CD14-positive monocyte (primary cell): ENCODE measurements around the gene PLA2G15. TPM values are rescaled to one million over a fixed set of nuclear protein-coding genes. Genes with fewer than 3 reads are reported as not detected.

Experiments used
- DNase-seq, 3 donors: peaks; one replicate each; pipeline ENCODE4 v3.0.0-alpha.2; 2011 to 2022
- H2AFZ ChIP-seq: 2 replicates; pipeline ENCODE4 v1.6.0; 2012; ENCODE audit warnings: mild to moderate bottlenecking, low read depth, low read length, inconsistent platforms; ENCODE audit not compliant: insufficient read depth, poor library complexity, severe bottlenecking
- H3K27ac ChIP-seq, 2 donors: 1 replicate in 1 of 2; 2 replicates in 1 of 2; pipeline ENCODE4 v1.5.1; 2012 to 2013; ENCODE audit warnings: low read length in 2 of 2, control low read depth in 1 of 2, inconsistent platforms in 1 of 2, low read depth in 1 of 2, mild to moderate bottlenecking in 1 of 2
- H3K27me3 ChIP-seq, 2 donors: one replicate each; pipeline versions ENCODE4 v1.6.0 to v1.6.1; 2011 to 2013; ENCODE audit warnings: low read length in 2 of 2; ENCODE audit not compliant: control insufficient read depth in 2 of 2, insufficient read depth in 2 of 2
- H3K36me3 ChIP-seq, 2 donors: replicated peaks in 1 of 2; 1 replicate in 1 of 2; 2 replicates in 1 of 2; pipeline versions ENCODE4 v1.5.1 to v1.6.1; 2012 to 2013; ENCODE audit warnings: low read length in 2 of 2, control low read depth in 1 of 2, inconsistent platforms in 1 of 2, mild to moderate bottlenecking in 1 of 2; ENCODE audit not compliant: insufficient read depth in 2 of 2, control insufficient read depth in 1 of 2
- H3K4me1 ChIP-seq, 2 donors: 1 replicate in 1 of 2; 2 replicates in 1 of 2; pipeline versions ENCODE4 v1.5.1 to v1.6.1; 2012 to 2013; ENCODE audit warnings: low read length in 2 of 2, control low read depth in 1 of 2, inconsistent platforms in 1 of 2, mild to moderate bottlenecking in 1 of 2, moderate library complexity in 1 of 2; ENCODE audit not compliant: insufficient read depth in 2 of 2, control insufficient read depth in 1 of 2
- H3K4me2 ChIP-seq: replicated peaks from 2 replicates; pipeline ENCODE3; 2012; ENCODE audit warnings: low read length, moderate library complexity, mild to moderate bottlenecking; ENCODE audit not compliant: poor library complexity, severe bottlenecking; ENCODE audit errors: extremely low read depth
- H3K4me3 ChIP-seq, 3 experiments: fragments of 200-600 bp in 1 of 3; sonication (generic) in 1 of 3; replicated peaks in 1 of 3; 1 replicate in 2 of 3; 2 replicates in 1 of 3; pipeline ENCODE4 v1.5.1; 2011 to 2013; ENCODE audit warnings: low read length in 3 of 3, mild to moderate bottlenecking in 3 of 3, control low read depth in 2 of 3, low read depth in 2 of 3, inconsistent platforms in 1 of 3, moderate library complexity in 1 of 3
- H3K79me2 ChIP-seq: 2 replicates; pipeline ENCODE4 v1.6.0; 2012; ENCODE audit warnings: mild to moderate bottlenecking, control low read depth, inconsistent platforms, low read length, moderate library complexity; ENCODE audit not compliant: insufficient read depth
- H3K9ac ChIP-seq: 2 replicates; pipeline ENCODE4 v1.6.0; 2017; ENCODE audit warnings: low read length, mild to moderate bottlenecking; ENCODE audit not compliant: insufficient read depth, poor library complexity, severe bottlenecking
- H3K9me3 ChIP-seq, 2 donors: replicated peaks in 1 of 2; 1 replicate in 1 of 2; 2 replicates in 1 of 2; pipeline versions ENCODE4 v1.5.1 to v1.6.1; 2012 to 2013; ENCODE audit warnings: low read length in 2 of 2, control low read depth in 1 of 2; ENCODE audit not compliant: control insufficient read depth in 1 of 2, insufficient read depth in 1 of 2
- H4K20me1 ChIP-seq: 2 replicates; pipeline ENCODE4 v1.6.0; 2012; ENCODE audit warnings: mild to moderate bottlenecking, low read length, control low read depth, moderate library complexity; ENCODE audit not compliant: insufficient read depth
- H3K27ac Mint-ChIP-seq, 7 donors: one replicate each; pipeline ENCODE4 v1.8.0; 2020; ENCODE audit warnings: mild to moderate bottlenecking in 7 of 7, mixed read lengths in 7 of 7, moderate library complexity in 6 of 7, inconsistent platforms in 2 of 7
- H3K27me3 Mint-ChIP-seq, 3 donors: one replicate each; pipeline ENCODE4 v1.8.0; 2021 to 2022; ENCODE audit warnings: low read depth in 3 of 3, mild to moderate bottlenecking in 3 of 3, mixed read lengths in 3 of 3, moderate library complexity in 3 of 3, inconsistent platforms in 1 of 3
- H3K36me3 Mint-ChIP-seq, 2 donors: one replicate each; pipeline ENCODE4 v1.8.0; 2020; ENCODE audit warnings: mixed read lengths in 2 of 2, inconsistent platforms in 1 of 2, mild to moderate bottlenecking in 1 of 2
- H3K4me1 Mint-ChIP-seq: one replicate; pipeline ENCODE4 v1.8.0; 2020; ENCODE audit warnings: mild to moderate bottlenecking, mixed read lengths
- H3K4me3 Mint-ChIP-seq, 2 donors: one replicate each; pipeline ENCODE4 v1.8.0; 2020; ENCODE audit warnings: mild to moderate bottlenecking in 2 of 2, mixed read lengths in 2 of 2, moderate library complexity in 1 of 2
- H3K9me3 Mint-ChIP-seq, 7 donors: one replicate each; pipeline ENCODE4 v1.8.0; 2020 to 2022; ENCODE audit warnings: mixed read lengths in 7 of 7, mild to moderate bottlenecking in 6 of 7, moderate library complexity in 6 of 7, inconsistent platforms in 2 of 7
- CTCF ChIP-seq: fragments of 200-600 bp; IDR thresholded peaks from one replicate; pipeline ENCODE4 v1.8.0; 2022; ENCODE audit warnings: antibody characterized with exemption, mild to moderate bottlenecking
- WGBS: methylation state at CpG from one replicate; pipeline ENCODE4 v1.1.5; 2013; ENCODE audit warnings: missing lambda C conversion rate; ENCODE audit not compliant: insufficient coverage; 5-methylcytosine and 5-hydroxymethylcytosine counted together
- intact Hi-C, 2 donors: fragments of 100-400 bp; cut with micrococcal nuclease; formaldehyde crosslinking; loops; one replicate each; pipeline versions ENCODE4 v1.15.0 to v1.15.1; 2023
- polyA plus RNA-seq, 3 donors: library from polyadenylated mRNA; depleted of rRNA in 1 of 3; unstranded in 2 of 3; stranded (reverse) in 1 of 3; fragments of 300-500 nt in 2 of 3; fragments of >200 nt in 1 of 3; fragmentation: Illumina TruSeq in 2 of 3; gene quantifications; 1 replicate in 2 of 3; 2 replicates in 1 of 3; pipeline ENCODE4 v1.2.3, GENCODE V29; 2012 to 2021

The PLA2G15 gene
- polyA plus RNA-seq, 3 donors = 27.8 to 34.8 (median 29.5) TPM

GRCh38 chr16:68233085-68233834 is 11.9 kb upstream of the PLA2G15 start:
- Mint-ChIP-seq H3K27ac (peak overlapping the region in 3 of 7 donors; percentile 2 to 21 (median 3)), H3K4me1 (peaks cover 25% of the 10 kb centered on the region), H3K36me3 (peaks cover 22 to 28% of the 10 kb centered on the region in 2 donors), H3K4me3 (no peak overlapping the region), H3K9me3 (peaks cover 0 to 16% (median 4%) of the 10 kb centered on the region in 7 donors), H3K27me3 (peaks cover 26 to 37% (median 28%) of the 10 kb centered on the region in 3 donors)
- WGBS = 100% methylated on average over 3 of the region's 5 CpGs
- Histone ChIP-seq H3K27me3 (peaks cover 9 to 33% of the 10 kb centered on the region in 2 donors), H3K9ac (no peak overlapping the region), H3K36me3 (peaks cover 21 to 31% of the 10 kb centered on the region in 2 donors), H3K4me3 (no peak overlapping the region), H3K27ac (no peak overlapping the region), H3K4me2 (no peak overlapping the region), H2AFZ (no peak overlapping the region), H4K20me1 (peaks cover 20% of the 10 kb centered on the region), H3K79me2 (no peaks in the 10 kb centered on the region), H3K9me3 (no peaks in the 10 kb centered on the region), H3K4me1 (peaks cover 17 to 39% of the 10 kb centered on the region in 2 donors)
- intact Hi-C loops = loop anchor here in 1 of 2 donors (10.0 kb wide), 1 partner anchor 348 kb away; the partner anchor contains the start of gene NRN1L
- TF ChIP-seq CTCF = no peak
- DNase-seq = no peak

GRCh38 chr16:68233835-68234187 is 11.4 kb upstream of the PLA2G15 start:
- no peak for DNase-seq
- H4K20me1 ChIP-seq = peaks cover 20% of the 10 kb centered on the region
- H3K9ac ChIP-seq = no peak overlapping the region
- H3K4me3 ChIP-seq = no peak overlapping the region
- no peak overlapping the region for H2AFZ ChIP-seq
- no peak overlapping the region for H3K27ac ChIP-seq
- no peak overlapping the region for H3K27ac Mint-ChIP-seq
- no peaks in the 10 kb centered on the region for H3K79me2 ChIP-seq
- peaks cover 0 to 19% (median 4%) of the 10 kb centered on the region in 7 donors for H3K9me3 Mint-ChIP-seq
- peaks cover 20 to 28% of the 10 kb centered on the region in 2 donors for H3K36me3 Mint-ChIP-seq
- peaks cover 25% of the 10 kb centered on the region for H3K4me1 Mint-ChIP-seq
- peaks cover 19 to 26% of the 10 kb centered on the region in 2 donors for H3K36me3 ChIP-seq
- peaks cover 26 to 37% (median 31%) of the 10 kb centered on the region in 3 donors for H3K27me3 Mint-ChIP-seq
- H3K4me3 Mint-ChIP-seq = no peak overlapping the region
- intact Hi-C loops = loop anchor here in 1 of 2 donors (10.0 kb wide), 1 partner anchor 349 kb away; the partner anchor contains the start of gene NRN1L
- no peak for TF ChIP-seq CTCF
- WGBS = 54% methylated on average over 6 of the region's 8 CpGs
- no peak overlapping the region for H3K4me2 ChIP-seq
- peaks cover 20 to 43% of the 10 kb centered on the region in 2 donors for H3K4me1 ChIP-seq
- H3K27me3 ChIP-seq = peaks cover 9 to 33% of the 10 kb centered on the region in 2 donors
- H3K9me3 ChIP-seq = no peaks in the 10 kb centered on the region
